Glomerular visceral epithelial cell (primary cell): ENCODE measurements around the gene GET3.

Experiments
- DNase-seq: peaks from one replicate; pipeline ENCODE4 v3.0.0-alpha.2; 2016; ENCODE audit errors: extremely low spot score

GET3 gene

DNA sequence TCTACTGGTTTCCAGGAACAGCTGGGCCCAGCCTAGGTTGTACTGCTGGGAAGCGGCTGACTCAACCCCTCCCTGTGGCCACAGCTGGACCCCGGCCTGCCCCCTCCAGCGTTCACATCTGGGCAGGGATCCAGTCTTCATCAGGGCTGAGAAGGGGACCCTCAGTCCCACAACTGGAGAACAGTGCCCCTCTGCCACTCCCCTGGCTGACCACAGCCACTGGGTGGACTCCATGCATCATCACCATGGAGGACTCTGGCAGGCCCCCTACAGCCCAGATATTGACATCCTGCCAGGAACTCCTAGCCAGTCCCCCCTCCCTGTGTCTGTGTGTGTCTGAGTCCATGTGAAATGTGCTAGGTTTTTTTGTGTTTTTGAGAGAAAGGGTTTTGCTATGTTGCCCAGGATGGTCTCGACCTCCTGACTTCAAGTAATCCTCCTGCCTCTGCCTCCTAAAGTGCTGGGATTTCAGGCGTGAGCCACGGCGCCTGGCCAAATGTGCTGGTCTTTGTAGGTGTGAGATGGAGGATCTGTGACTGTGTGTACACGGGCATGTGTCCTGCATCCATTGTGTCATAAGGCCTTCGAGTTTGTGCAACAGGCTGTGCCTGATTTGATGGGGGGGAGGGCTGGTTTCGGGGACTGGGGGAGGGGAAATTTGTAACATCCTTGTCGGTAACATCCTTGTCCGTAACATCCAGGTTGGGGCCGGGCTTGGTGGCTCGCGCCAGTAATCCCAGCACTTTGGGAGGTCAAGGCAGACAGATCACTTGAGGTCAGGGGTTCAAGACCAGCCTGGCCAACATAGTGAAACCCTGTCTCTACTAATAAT lies 42.1 kb downstream of the GET3 start:
- peak; percentile 83 for DNase-seq

DNA sequence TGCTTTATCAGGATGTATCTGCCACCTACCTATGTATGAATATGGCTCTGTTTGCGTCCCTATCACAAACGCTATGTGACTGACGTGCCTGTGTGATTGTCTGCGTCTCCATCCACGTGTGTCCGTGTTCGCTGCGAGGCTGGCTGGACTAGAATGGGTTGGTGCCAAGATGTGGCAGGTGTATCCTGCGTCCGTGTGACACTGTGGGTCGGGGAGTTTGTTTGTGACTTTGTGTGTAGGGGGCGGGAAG lies 44.8 kb downstream of the GET3 start:
- DNase-seq = no peak

DNA sequence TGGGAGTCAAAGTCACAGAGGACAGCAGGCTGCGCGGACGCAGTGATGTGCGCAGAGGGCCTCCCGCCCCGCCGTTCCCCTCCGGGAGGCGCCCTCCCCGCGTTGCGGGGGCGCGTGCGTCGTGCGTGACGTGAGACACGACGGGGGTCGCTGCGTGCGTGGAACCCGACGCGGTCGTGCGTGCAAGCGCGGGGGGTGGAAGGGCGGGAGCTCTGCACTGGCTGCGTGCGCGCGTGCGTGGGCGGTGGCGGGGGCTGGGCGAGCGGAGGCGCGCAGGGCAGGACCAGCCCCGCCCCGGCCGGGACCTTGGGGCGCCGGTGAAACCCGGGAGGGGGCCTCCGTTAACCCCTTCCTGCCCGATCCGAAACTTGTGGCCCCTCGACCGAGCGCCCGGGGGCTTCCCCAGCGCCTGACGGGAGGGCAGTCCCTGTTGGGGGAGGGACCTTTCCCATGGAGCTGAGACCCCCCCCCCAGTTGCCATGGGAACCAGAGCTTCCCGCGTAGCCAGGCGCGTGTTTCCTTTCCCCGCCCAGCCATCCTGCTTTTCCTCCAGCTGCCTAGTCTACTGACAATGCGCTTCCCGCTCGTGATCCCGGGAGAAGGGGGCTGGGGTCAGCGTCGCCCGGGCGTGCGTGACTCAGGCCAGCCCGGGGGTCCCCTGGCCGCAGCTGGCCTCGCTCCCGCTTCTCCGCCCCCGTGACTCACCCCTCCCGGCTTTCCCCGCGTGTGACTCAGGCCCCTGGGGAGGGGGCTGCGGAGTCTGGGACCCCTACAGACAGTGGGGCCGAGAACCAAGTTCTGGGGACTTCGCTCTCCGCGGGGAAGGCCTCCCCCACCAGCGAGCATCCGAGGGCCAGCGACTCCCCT lies 45.4 kb downstream of the GET3 start:
- DNase-seq = peak; percentile 82

DNA sequence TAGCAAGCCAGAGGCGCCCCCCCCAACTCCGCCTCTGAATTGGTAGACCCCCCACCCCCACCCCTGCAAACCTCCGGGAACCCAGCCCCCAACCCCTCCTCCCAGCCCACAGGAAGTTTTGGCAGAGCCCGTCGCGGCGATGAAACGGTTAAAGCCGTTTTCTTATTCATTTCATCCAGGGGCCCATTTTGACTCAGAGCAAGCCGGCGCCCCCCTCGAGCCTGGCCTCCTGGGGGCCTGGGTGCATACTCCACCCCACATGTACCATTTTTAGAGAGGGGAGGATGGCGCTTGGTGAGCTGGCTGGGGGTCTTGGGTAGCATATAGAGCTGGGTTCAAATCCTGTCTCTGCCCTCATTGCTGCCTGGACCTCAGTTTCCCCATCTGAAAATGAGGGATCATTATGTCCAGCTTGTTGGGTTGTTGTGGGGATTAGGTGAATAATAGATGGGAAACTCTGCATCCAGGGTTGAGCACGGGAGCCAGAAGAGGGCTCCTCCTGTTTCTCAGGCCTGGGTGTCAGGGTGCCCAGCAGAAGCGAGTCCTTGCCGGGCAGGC lies 46.1 kb downstream of the GET3 start:
- peak; percentile 38 for DNase-seq

DNA sequence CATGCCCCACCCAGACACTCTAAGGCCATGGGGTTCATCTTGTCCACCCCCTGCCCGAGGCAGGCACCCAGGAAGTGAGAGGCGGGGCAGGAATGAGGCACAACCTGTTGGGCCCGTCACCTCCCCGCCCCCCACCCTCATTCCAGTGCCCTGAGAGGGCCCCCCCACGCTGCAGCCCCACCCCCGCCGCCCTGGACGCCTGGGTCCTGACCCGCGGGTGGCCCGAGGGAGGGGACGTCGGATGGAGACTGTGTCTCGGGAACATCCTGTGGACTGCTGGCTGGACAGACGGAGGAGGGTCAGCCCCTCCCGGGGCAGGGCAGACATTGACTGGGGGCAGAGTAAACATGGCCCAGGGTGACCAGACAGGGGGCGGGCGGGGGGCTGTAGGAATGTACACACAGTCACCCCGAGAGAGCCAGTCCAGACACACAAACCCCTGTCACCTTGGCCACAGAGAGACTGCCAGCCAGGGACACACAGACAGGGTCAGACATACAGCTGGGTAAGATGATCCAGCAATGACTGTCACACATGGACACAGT lies 46.6 kb downstream of the GET3 start:
- peak; percentile 70 for DNase-seq

DNA sequence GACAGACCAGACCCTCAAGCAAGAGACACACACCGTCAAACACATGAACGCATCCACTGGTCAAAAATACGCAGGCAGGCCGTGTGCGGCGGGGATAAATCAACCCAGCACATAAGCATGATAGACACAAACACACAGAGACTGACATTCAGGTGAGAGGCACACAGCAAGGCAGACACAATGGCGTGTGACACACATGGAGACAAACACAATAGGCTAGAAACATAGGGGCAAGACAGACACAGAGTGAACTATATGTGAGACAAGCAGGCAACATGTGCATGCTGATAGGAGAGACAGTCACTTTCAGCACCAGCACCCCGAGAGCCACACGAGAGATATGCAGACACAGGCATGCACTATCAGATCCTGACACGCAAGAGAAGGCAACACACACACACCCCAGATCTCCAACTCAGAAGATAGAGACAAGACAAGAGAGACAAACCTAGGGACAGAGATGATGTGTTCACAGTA lies 47.1 kb downstream of the GET3 start:
- DNase-seq = peak; percentile 21

DNA sequence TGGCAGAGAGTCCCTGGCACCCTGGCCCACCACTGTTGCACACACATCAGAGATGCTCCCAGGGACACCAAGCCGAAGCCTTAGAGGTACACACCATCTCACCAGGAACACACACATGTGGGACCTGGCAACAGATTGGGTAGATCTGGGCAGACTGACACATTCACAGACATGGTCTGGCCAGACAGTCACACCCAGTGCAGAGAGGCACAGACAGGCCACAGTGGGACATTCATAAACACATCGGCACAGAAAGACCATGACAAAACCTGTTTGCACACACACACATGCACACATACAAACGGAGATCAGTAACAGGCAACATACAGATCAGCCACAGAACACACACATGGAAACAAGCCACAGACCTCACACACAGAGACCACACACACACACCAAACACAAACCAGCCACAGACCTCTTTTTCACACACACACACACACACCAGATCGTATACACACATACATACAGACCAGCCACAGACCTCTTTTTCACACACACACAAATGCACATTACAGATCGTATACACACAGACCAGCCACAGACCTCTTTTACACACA lies 47.7 kb downstream of the GET3 start:
- DNase-seq = no peak

DNA sequence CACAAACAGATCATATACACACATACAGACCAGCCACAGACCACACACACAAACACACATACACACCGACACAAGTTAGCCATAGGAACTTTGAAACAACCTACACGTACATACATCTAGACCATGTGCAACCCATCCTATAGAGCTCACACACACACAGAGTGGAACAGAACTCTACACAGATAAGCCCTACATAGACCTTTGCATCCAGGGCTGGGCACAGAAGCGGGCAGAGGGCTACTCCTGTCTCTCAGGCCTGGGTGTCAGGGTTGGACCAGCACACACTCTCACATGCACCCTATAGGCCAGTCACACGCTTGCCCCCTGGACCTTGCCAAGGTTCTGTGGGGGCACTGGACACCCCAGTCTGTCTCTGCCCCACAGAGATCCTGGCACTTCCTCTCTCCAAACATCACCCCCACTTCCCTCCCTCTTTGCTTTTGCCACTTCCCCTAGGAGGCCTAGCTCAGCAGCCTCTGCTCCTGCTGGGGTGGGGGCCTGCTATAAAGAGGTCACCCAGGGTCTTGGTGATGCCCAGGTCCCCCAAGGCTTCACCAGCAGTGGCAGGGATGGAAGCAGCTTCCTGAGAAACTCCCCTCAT lies 48.2 kb downstream of the GET3 start:
- DNase-seq = no peak

DNA sequence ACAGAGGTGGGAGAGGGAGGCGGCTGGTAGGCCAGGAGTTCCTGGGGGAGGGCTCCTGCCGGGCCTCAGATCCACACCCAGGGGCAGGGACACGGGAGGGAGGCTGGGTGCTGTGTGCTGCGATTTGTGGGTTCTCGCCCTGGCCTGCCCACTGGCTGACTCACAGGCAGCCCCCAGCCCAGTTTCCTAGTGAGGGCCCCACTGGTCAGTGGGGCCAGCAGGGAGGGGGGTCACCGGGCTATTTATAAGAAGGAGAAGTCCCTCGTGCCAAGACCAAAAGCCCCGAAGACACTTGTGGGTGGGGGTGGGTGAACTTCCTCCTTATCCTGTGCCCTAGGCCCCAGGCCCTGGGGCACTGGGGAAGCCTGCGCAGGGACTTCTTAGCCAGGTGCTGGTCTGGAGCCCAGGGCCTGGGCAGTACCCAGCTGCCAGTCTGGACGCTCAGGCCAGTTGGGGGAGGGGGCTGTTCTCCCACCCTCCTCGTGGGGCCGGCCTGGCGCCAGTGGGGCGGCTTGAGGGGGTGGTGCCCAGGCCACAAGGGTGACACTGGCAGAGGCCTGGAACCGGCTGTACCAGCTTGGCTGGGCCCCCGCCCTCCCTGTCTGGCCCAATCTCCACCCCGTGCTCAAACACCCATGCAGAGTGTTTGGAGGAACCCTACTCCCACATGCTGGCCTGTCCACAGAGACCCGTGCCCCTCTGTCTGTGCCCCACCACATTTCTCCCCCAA lies 49.0 kb downstream of the GET3 start:
- peak; percentile 28 for DNase-seq

DNA sequence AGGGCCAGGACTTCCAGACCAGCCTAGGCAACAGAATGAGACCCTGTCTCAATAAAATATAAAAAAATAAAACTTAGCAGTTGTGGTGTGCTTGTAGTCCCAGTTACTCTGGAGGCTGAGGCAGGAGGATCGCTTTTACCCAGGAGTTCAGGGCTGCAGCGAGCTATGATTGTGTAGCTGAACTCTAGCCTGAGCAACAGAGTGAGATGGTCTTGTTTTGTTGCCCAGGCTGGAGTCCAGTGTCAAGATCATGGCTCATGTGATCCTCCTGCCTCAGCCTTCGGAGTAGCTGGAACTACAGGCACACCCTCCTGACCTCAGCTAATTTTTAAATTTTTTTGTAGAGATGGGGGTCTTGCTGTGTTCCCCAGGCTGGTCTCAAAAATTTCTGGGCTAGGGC lies 49.7 kb downstream of the GET3 start:
- no peak for DNase-seq

DNA sequence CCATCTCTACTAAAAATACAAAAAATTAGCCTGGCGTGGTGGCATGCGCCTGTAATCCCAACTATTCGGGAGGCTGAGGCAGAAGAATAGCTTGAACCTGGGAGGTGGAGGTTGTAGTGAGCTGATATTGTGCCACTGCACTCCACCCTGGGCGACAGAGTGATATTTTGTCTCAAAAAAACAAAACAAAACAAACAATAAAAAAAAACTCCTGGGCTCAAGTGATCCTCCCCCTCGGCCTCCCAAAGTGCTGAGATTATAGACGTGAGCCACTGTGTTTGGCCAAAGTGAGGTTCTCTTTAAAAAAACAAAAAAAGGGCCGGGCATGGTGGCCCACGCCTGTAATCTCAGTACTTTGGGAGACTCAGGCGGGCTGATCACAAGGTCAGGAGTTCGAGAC lies 50.2 kb downstream of the GET3 start:
- no peak for DNase-seq

DNA sequence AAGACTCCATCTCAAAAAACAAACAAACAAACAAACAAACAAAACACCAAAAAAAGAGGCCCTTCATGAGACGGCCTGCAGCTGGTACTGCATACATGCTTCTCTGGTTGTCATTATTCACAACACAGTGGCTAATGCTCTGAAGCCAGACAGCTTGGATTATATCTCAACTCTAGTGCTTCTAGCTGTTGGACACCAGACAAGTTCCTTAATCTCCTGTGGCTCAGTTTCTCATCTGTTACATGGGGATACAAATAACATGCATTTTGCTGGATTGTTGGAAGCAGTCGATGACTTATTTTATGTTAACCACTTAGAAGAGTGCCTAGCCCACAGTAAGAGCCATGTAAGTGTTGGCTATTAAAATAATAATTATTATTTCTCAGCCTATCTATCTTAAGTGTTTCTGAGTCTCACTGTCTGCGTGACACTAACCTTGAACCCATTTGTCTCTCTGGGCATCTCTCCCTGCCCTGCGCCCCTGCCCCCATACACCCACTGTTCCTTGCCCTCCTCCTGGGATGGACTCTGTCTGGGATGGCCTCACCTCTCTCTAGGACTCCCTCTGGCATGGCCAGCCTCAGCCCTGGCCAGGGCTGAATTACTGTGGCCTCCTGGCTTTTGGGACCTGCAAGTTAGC lies 50.9 kb downstream of the GET3 start:
- DNase-seq = no peak

DNA sequence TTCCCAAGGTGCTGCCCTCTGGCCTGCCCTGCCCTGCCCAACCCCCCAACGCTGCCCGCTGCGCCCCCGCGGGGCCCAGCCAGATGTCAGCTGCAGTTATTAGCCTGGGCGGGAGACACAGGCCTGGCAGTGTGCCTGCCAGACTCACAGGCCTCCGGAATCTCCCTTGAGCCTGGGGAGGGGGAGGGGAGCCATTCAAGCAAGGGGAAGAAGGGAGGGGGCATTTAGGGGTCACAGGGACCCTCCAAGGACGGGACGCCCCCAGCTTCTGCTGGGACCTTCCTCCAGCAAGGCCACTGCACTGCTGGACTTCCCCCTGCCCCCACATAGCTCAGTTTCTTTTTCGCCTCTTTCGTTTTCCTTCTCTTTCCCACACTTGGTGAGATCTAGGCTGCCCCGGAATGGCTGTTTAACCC lies 51.4 kb downstream of the GET3 start:
- peak; percentile 89 for DNase-seq

DNA sequence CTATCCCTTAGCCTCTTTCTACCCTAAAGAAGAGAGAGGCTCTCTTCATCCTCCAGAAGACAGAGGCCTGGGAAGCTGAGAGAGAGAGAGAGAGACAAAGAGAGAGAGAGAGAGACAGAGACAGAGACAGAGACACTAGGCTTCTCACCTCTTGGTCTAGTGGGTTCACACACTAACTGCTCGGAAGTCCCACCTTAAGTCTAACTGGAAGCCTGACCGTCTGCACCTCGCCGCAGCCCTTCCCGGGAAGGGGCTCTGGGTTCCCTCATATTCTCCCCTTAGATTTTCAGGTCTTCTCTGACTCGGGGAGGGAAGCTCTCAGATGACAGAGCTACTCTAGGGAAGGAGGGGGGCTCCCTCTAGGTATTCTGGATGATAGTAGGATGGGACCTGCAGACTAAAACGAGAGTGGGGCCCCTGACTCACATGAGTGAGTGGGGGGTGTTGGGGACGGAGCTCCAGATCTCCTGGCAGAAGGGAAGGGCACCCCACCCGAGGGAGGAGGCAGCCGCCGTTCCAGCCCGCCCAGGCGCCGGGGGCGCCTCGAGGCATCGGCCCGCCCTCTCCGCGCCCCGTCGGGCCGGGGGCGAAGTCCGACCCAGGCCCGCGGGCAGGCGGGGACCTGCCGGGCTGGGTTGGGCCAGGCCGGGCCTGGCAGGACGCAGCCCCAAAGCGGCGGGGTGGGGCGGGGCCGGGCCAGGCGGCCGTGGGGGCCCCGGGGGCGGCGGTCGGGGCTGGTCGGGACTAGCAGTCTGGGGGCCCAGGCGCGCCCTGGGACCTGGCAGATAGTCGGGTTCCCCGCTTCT lies 52.0 kb downstream of the GET3 start:
- peak; percentile 46 for DNase-seq

DNA sequence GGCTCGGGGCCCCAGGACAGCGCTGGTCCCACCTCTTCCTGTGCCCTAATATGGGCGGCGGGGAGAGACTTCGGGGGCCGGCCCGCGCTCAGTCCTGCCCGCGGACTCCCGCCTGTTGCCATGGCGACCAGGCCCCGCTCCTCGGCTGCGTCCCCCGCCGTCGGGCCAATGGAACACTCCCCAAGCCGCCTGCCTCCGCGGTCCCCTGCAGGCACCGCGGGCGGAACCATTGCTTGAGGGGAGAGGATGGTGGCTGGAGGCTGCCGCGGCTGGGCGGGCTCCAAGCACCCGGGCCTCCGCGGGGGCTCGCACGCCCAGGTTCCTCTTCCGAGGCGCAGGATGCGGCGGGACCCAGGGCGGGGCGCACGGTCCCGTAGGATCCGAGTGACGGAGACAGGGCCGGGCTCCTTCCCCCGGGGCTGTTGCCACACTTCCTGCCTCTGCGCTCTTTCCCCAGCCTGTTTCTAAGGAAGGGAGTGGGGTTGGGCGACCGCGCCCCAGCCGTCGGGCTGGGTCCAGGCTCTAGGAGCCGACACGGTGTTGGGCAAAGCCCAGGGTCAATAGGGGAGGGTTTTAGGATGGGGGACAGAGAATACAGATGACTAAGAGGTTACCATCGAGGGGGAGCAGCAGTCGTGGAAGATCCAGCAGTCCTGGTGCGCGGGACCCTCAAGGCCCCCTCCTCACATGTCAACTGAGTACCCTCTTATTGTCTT lies 52.8 kb downstream of the GET3 start:
- peak; percentile 98 for DNase-seq

DNA sequence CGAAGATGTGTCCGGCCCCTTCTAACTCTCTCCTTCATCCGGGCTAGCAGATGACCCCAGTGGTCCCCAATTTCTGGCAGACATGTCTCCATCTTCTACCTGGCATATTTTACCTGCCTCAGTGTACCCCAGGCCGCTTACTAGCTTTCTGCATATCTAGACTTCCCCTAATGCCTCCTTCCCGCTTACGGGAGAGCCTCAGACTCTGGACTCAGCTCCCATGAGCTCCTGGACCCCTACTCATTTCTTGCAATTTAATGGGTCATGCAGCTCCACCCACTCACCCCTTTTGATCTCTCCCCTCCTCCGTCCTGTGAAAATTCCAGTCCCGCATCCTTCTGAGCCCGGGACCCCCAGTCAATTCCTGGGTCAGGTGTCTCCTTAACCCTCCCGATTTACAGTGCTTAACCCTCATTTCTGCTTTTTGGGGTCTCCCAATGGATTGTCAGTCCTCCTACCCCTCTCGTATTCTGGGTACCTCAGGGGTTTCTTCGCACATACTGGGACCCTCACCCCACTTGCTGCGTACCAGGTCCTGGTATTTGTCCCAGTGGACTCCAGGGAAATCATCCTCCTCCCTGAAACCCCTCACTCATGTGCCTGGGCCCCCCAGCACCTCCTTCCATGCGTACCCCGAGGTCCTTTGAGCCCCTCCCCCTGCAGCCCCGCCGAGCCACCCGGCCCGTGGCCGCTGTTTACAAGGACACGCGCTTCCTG lies 53.5 kb downstream of the GET3 start:
- DNase-seq = no peak

DNA sequence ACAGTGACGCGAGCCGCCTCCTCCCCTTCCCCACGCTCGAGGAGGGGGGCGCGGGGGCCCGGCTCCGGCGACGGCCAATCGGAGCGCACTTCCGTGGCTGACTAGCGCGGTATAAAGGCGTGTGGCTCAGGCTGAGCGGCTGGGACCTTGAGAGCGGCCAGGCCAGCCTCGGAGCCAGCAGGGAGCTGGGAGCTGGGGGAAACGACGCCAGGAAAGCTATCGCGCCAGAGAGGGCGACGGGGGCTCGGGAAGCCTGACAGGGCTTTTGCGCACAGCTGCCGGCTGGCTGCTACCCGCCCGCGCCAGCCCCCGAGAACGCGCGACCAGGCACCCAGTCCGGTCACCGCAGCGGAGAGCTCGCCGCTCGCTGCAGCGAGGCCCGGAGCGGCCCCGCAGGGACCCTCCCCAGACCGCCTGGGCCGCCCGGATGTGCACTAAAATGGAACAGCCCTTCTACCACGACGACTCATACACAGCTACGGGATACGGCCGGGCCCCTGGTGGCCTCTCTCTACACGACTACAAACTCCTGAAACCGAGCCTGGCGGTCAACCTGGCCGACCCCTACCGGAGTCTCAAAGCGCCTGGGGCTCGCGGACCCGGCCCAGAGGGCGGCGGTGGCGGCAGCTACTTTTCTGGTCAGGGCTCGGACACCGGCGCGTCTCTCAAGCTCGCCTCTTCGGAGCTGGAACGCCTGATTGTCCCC lies 54.2 kb downstream of the GET3 start, which contains the start of gene JUNB:
JUNB (plus strand) TSS at position 142 of the 706 bp plus-strand sequence; CDS start at position 428, 286 bp downstream.
- peak; percentile 98 for DNase-seq
